Measurements from ENCODE around the gene IFNK.

DNA sequence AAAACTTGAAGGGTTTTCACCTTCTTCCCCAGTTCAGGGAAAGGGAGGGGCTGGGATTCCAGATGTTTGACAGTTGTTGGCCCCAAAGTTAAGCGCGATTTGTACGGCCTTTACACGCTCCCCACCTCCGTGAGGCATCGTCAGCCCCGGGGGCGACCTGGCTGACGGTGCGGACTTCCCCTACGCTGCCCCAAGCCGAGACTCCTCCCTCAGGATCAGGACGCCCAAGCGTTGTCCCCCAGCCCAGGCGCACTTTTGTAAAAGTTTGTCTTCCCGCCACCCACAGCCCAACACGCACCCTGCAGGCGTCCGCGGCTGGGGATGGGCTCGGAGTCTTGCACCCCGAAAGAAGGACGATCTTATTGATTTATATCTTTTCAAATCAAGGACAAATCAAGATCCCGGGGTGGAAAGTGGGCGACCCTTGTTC is 4.8 kb downstream of the IFNK start:
- TF ChIP-seq, protein P1, sequence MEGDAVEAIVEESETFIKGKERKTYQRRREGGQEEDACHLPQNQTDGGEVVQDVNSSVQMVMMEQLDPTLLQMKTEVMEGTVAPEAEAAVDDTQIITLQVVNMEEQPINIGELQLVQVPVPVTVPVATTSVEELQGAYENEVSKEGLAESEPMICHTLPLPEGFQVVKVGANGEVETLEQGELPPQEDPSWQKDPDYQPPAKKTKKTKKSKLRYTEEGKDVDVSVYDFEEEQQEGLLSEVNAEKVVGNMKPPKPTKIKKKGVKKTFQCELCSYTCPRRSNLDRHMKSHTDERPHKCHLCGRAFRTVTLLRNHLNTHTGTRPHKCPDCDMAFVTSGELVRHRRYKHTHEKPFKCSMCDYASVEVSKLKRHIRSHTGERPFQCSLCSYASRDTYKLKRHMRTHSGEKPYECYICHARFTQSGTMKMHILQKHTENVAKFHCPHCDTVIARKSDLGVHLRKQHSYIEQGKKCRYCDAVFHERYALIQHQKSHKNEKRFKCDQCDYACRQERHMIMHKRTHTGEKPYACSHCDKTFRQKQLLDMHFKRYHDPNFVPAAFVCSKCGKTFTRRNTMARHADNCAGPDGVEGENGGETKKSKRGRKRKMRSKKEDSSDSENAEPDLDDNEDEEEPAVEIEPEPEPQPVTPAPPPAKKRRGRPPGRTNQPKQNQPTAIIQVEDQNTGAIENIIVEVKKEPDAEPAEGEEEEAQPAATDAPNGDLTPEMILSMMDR (conservative IDR thresholded peaks at IDR 0.05 in 1 of 2, IDR thresholded peaks at IDR 0.05 in 1 of 2; ENCODE audit: low read depth in 1 of 2, low read length in 2 of 2), result no peak
- no peak for TF ChIP-seq EZH2 (IDR thresholded peaks at IDR 0.05; ENCODE audit: low read length, missing control alignments)
